ENCODE measurements around the gene SLC25A38. TPM values are rescaled to one million over a fixed set of nuclear protein-coding genes. Genes with fewer than 3 reads are reported as not detected.
"Not testable (repeated sequence)": the region's sequence is repeated elsewhere in the genome, so short reads cannot be mapped to it uniquely, and the experiment has no call there.

SLC25A38 gene
- total RNA-seq, 1 experiment from 2014 or later = 48.2 TPM

GRCh38 chr3:39418556-39419225 is 35.5 kb downstream of the SLC25A38 start:
- not testable (repeated sequence) for H2BK120ac ChIP-seq (ENCODE audit: low read depth, low read length, poor library complexity, severe bottlenecking); H3K79me1 ChIP-seq (ENCODE audit: insufficient read depth, low read depth, low read length, poor library complexity, severe bottlenecking); H2BK20ac ChIP-seq (ENCODE audit: low read depth, low read length, poor library complexity, severe bottlenecking); H4K8ac ChIP-seq (replicated peaks; ENCODE audit: insufficient read length, low read depth, low read length); H3K14ac ChIP-seq (ENCODE audit: insufficient read depth, low read length); H3K4me2 ChIP-seq (ENCODE audit: insufficient read depth, insufficient read length, low read length); H4K91ac ChIP-seq (ENCODE audit: insufficient read length, low read depth, low read length); H3K4ac ChIP-seq (ENCODE audit: low read depth, low read length); H3K23me2 ChIP-seq (ENCODE audit: insufficient read length, low read depth, low read length, poor library complexity, severe bottlenecking); H3K18ac ChIP-seq (ENCODE audit: insufficient read length, low read depth, low read length); H3K27me3 Mint-ChIP-seq (ENCODE audit: low read depth); H3K9ac ChIP-seq (ENCODE audit: extremely low read depth, insufficient read length, low read length); H3K56ac ChIP-seq (ENCODE audit: insufficient read length, low read depth, low read length); H3K23ac ChIP-seq (ENCODE audit: insufficient read length, low read depth, low read length); H3K9me3 Mint-ChIP-seq; H4K20me1 ChIP-seq (ENCODE audit: control insufficient read depth, insufficient read depth, insufficient read length); H3K79me2 ChIP-seq (ENCODE audit: insufficient read depth, low read length); H3K27ac ChIP-seq (ENCODE audit: insufficient read length, low read depth, low read length); DNase-seq; H2BK12ac ChIP-seq (ENCODE audit: insufficient read length, low read depth, low read length); H3K27me3 ChIP-seq (ENCODE audit: insufficient read depth, low read length); H3K4me1 ChIP-seq (ENCODE audit: insufficient read depth, low read length); H2BK15ac ChIP-seq (ENCODE audit: low read depth, low read length); H2AFZ ChIP-seq (ENCODE audit: low read length); H2AK5ac ChIP-seq (ENCODE audit: insufficient read length, low read length); H3T11ph ChIP-seq (ENCODE audit: low read length); H3K9me3 ChIP-seq (ENCODE audit: control insufficient read depth, low read depth, low read length); H4K5ac ChIP-seq (ENCODE audit: insufficient read length, low read depth, low read length); H2BK5ac ChIP-seq (ENCODE audit: insufficient read length, low read length)
- Mint-ChIP-seq H3K4me1 (peaks cover 19 to 36% of the 10 kb centered on the region in 2 experiments), H3K36me3 (ENCODE audit: insufficient read depth in 1 of 3, low read depth in 3 of 3) (peaks cover under 1 to 13% (median 6%) of the 10 kb centered on the region in 3 experiments; a peak in 5 of 7 replicates), H3K4me3 (peak overlapping the region in 1 of 2 experiments; percentile 38; a peak in 3 of 5 replicates), H3K27ac (peak overlapping the region in 1 of 3 experiments; percentile 86; a peak in 2 of 7 replicates)
- no CpG with 5 or more reads among the region's 14 CpGs for WGBS (ENCODE audit: extremely low coverage, insufficient read length, low lambda C conversion rate)

All from H9 (cell line).